Hepatocyte (in vitro differentiated cells): ENCODE measurements around the gene KHDRBS2. TPM values are rescaled to one million over a fixed set of nuclear protein-coding genes. Genes with fewer than 3 reads are reported as not detected.

Experiments
- DNase-seq: peaks from one replicate; pipeline ENCODE4 v3.0.0-alpha.2; 2016; ENCODE audit warnings: low spot score
- H2AFZ ChIP-seq: fragments of 200-600 bp; sonication (generic); 2 replicates; pipeline ENCODE4 v1.6.0; 2016; ENCODE audit warnings: antibody characterized with exemption, mild to moderate bottlenecking
- H3K27ac ChIP-seq: fragments of 200-600 bp; sonication (generic); 2 replicates; pipeline ENCODE4 v1.5.1; 2016; ENCODE audit warnings: mild to moderate bottlenecking
- H3K27me3 ChIP-seq: fragments of 200-600 bp; sonication (generic); 2 replicates; pipeline ENCODE4 v1.6.1; 2016
- H3K36me3 ChIP-seq: fragments of 200-600 bp; sonication (generic); replicated peaks from 2 replicates; pipeline ENCODE4 v1.5.1; 2016; ENCODE audit warnings: low read depth; ENCODE audit not compliant: insufficient read depth
- H3K4me1 ChIP-seq: fragments of 200-600 bp; sonication (generic); 2 replicates; pipeline ENCODE4 v1.5.1; 2016; ENCODE audit warnings: mild to moderate bottlenecking, moderate library complexity; ENCODE audit not compliant: insufficient read depth
- H3K4me2 ChIP-seq: fragments of 200-600 bp; sonication (generic); 2 replicates; pipeline ENCODE4 v1.6.0; 2016
- H3K4me3 ChIP-seq: fragments of 200-600 bp; sonication (generic); 2 replicates; pipeline ENCODE4 v1.5.1; 2016; ENCODE audit warnings: mild to moderate bottlenecking
- H3K79me2 ChIP-seq: fragments of 200-600 bp; sonication (generic); 2 replicates; pipeline ENCODE4 v1.6.0; 2017; ENCODE audit warnings: mild to moderate bottlenecking
- H3K9me2 ChIP-seq: fragments of 200-600 bp; sonication (generic); replicated peaks from 2 replicates; pipeline ENCODE4 v1.6.0; 2017; ENCODE audit warnings: mild to moderate bottlenecking; ENCODE audit not compliant: insufficient read depth
- H3K9me3 ChIP-seq: fragments of 200-600 bp; sonication (generic); 2 replicates; pipeline ENCODE4 v1.5.1; 2016; ENCODE audit warnings: low read depth, mild to moderate bottlenecking
- H4K20me1 ChIP-seq: fragments of 200-600 bp; sonication (generic); 2 replicates; pipeline ENCODE4 v1.6.0; 2016; ENCODE audit warnings: mild to moderate bottlenecking; ENCODE audit not compliant: insufficient read depth, poor library complexity, severe bottlenecking
- CTCF ChIP-seq: fragments of 200-600 bp; sonication (generic); IDR thresholded peaks from 2 replicates; pipeline ENCODE4 v1.5.1; 2016; ENCODE audit warnings: antibody characterized with exemption, mild to moderate bottlenecking; ENCODE audit not compliant: poor library complexity
- EZH2 ChIP-seq: fragments of 200-600 bp; sonication (generic); IDR thresholded peaks from 2 replicates; pipeline ENCODE4 v1.6.1; 2016; ENCODE audit warnings: antibody characterized with exemption, mild to moderate bottlenecking, borderline replicate concordance
- EZH2phosphoT487 ChIP-seq: fragments of 200-600 bp; sonication (generic); IDR thresholded peaks from one replicate; pipeline ENCODE4 v1.6.1; 2018; ENCODE audit warnings: antibody characterized with exemption, mild to moderate bottlenecking, low read depth, moderate library complexity; ENCODE audit not compliant: unreplicated experiment, severe bottlenecking
- WGBS: methylation state at CpG from one replicate; pipeline ENCODE4 v1.1.6; 2016; ENCODE audit warnings: low lambda C conversion rate; ENCODE audit errors: missing lambda C conversion rate; 5-methylcytosine and 5-hydroxymethylcytosine counted together
- polyA plus RNA-seq: library from polyadenylated mRNA; unstranded; fragments of >200 nt; fragmentation: Nextera tagmentation; extraction: Ambion mirVana; gene quantifications from 2 replicates; pipeline ENCODE4 v1.2.1, GENCODE V29; 2016
- total RNA-seq: library from RNA; depleted of rRNA; stranded (reverse); fragments of >200 nt; gene quantifications from 2 replicates; pipeline ENCODE4 v1.2.3, GENCODE V29; 2014

Gene KHDRBS2
- total and polyA plus RNA-seq, 2 experiments from 2014 or later, result 5.9 to 12.3 TPM

GRCh38 chr6:62283796-62284411 is 2.1 kb downstream of the KHDRBS2 start:
- TF ChIP-seq EZH2phosphoT487 (no peak), CTCF (peak; percentile 75)
- peak overlapping the region; percentile 18 for H3K27ac ChIP-seq
- peaks cover 47% of the 10 kb centered on the region for H3K79me2 ChIP-seq
- no peaks in the 10 kb centered on the region for H4K20me1 ChIP-seq
- no peak overlapping the region for H2AFZ ChIP-seq
- WGBS, result 54% methylated on average over 2 of the region's 2 CpGs
- no peaks in the 10 kb centered on the region for H3K9me2 ChIP-seq
- DNase-seq, result peak; percentile 76
- H3K9me3 ChIP-seq, result no peaks in the 10 kb centered on the region
- no peaks in the 10 kb centered on the region for H3K36me3 ChIP-seq
- H3K27me3 ChIP-seq, result peaks cover 4% of the 10 kb centered on the region
- no peak overlapping the region for H3K4me3 ChIP-seq
- no peaks in the 10 kb centered on the region for H3K4me1 ChIP-seq
- H3K4me2 ChIP-seq, result peak overlapping the region; percentile 84

GRCh38 chr6:62283365-62283764 is 2.7 kb downstream of the KHDRBS2 start:
- TF ChIP-seq CTCF (no peak), EZH2phosphoT487 (no peak), EZH2 (no peak)
- H3K4me2 ChIP-seq, result peak overlapping the region; percentile 84
- H2AFZ ChIP-seq, result no peak overlapping the region
- H3K9me2 ChIP-seq, result no peaks in the 10 kb centered on the region
- peak overlapping the region; percentile 45 for H3K27ac ChIP-seq
- 61% methylated on average over 2 of the region's 2 CpGs for WGBS
- no peaks in the 10 kb centered on the region for H3K36me3 ChIP-seq
- H3K27me3 ChIP-seq, result peaks cover 4% of the 10 kb centered on the region
- no peaks in the 10 kb centered on the region for H3K4me1 ChIP-seq
- no peaks in the 10 kb centered on the region for H4K20me1 ChIP-seq
- no peaks in the 10 kb centered on the region for H3K9me3 ChIP-seq
- DNase-seq, result peak; percentile 12
- H3K4me3 ChIP-seq, result peak overlapping the region; percentile 1
- peaks cover 51% of the 10 kb centered on the region for H3K79me2 ChIP-seq

- DNase-seq, result no peak
- no peaks in the 10 kb centered on the region for H3K9me3 ChIP-seq
- H3K4me1 ChIP-seq, result no peaks in the 10 kb centered on the region
- H3K27ac ChIP-seq, result no peak overlapping the region
- 97% methylated on average over 3 of the region's 3 CpGs for WGBS
- H3K4me3 ChIP-seq, result no peak overlapping the region
- H3K4me2 ChIP-seq, result no peak overlapping the region
- H3K27me3 ChIP-seq, result peaks cover 4% of the 10 kb centered on the region
- no peaks in the 10 kb centered on the region for H4K20me1 ChIP-seq
- no peaks in the 10 kb centered on the region for H3K36me3 ChIP-seq
- H3K79me2 ChIP-seq, result peaks cover 71% of the 10 kb centered on the region
- no peaks in the 10 kb centered on the region for H3K9me2 ChIP-seq
- TF ChIP-seq CTCF (no peak), EZH2 (no peak), EZH2phosphoT487 (no peak)
- no peak overlapping the region for H2AFZ ChIP-seq
Observed at GRCh38 chr6:62280099-62280498, 5.9 kb downstream of the KHDRBS2 start.
